Activated CD4-positive, alpha-beta T cell treated with anti-CD3 and anti-CD28 coated beads for 48 hours (primary cell): ENCODE data around the gene KIAA0513.

Source experiments
- DNase-seq: peaks from one replicate; pipeline ENCODE4 v3.0.0-alpha.2; 2020

The KIAA0513 gene

GRCh38 chr16:85138825-85139627 is 111.4 kb downstream of the KIAA0513 start:
- no peak for DNase-seq

GRCh38 chr16:85139881-85140339 is 112.3 kb downstream of the KIAA0513 start:
- DNase-seq, result no peak

GRCh38 chr16:85140455-85141012 is 112.9 kb downstream of the KIAA0513 start:
- DNase-seq, result no peak

- DNase-seq, result no peak
Observed at GRCh38 chr16:85141491-85142128, 114.0 kb downstream of the KIAA0513 start.

GRCh38 chr16:85142129-85142513 is 114.5 kb downstream of the KIAA0513 start:
- no peak for DNase-seq

- DNase-seq, result no peak
Observed at GRCh38 chr16:85142771-85143211, 115.2 kb downstream of the KIAA0513 start.
